HL-60/S4 (cell line): ENCODE measurements around the gene HS3ST2.

Experiments
- in situ Hi-C: fragments of 300-500 bp; cut with MboI; formaldehyde crosslinking; loops from 2 replicates; pipeline ENCODE4 v1.14.3; 2022; ENCODE audit warnings: low sequenced_read_pairs

The HS3ST2 gene

GRCh38 chr16:22929461-22929860 is 115.5 kb downstream of the HS3ST2 start:
- in situ Hi-C loops = loop anchor here (25.0 kb wide), 1 partner anchor 1242 kb away; no protein-coding TSS in a partner anchor

- in situ Hi-C loops = loop anchor here (25.0 kb wide), 1 partner anchor 1245 kb away; no protein-coding TSS in a partner anchor
These were observed 118.2 kb downstream of the HS3ST2 start for GRCh38 chr16:22932032-22932771.

GRCh38 chr16:22933173-22933572 is 119.2 kb downstream of the HS3ST2 start:
- in situ Hi-C loops = loop anchor here (25.0 kb wide), 1 partner anchor 1246 kb away; no protein-coding TSS in a partner anchor

GRCh38 chr16:22934786-22935185 is 120.8 kb downstream of the HS3ST2 start:
- in situ Hi-C loops = loop anchor here (25.0 kb wide), 1 partner anchor 1247 kb away; no protein-coding TSS in a partner anchor

GRCh38 chr16:22937169-22937568 is 123.2 kb downstream of the HS3ST2 start:
- in situ Hi-C loops = loop anchor here (25.0 kb wide), 1 partner anchor 1250 kb away; no protein-coding TSS in a partner anchor

- in situ Hi-C loops = loop anchor here (25.0 kb wide), 1 partner anchor 1251 kb away; no protein-coding TSS in a partner anchor
These were observed 124.7 kb downstream of the HS3ST2 start for GRCh38 chr16:22938647-22939046.

DNA sequence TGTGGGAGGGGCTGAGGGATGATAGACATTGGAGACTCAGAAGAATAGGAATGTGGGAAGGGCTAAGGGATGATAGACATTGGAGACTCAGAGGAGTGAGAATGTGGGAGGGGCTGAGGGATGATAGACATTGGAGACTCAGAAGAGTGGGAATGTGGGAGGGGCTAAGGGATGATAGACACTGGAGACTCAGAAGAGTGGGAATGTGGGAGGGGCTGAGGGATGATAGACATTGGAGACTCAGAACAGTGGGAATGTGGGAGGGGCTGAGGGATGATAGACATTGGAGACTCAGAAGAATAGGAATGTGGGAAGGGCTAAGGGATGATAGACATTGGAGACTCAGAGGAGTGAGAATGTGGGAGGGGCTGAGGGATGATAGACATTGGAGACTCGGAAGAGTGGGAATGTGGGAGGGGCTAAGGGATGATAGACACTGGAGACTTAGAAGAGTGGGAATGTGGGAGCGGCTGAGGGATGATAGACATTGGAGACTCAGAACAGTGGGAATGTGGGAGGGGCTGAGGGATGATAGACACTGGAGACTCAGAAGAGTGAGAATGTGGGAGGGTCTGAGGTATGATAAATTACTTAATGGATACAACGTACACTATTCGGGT is 125.9 kb downstream of the HS3ST2 start:
- in situ Hi-C loops = loop anchor here (25.0 kb wide), 1 partner anchor 1253 kb away; no protein-coding TSS in a partner anchor

DNA sequence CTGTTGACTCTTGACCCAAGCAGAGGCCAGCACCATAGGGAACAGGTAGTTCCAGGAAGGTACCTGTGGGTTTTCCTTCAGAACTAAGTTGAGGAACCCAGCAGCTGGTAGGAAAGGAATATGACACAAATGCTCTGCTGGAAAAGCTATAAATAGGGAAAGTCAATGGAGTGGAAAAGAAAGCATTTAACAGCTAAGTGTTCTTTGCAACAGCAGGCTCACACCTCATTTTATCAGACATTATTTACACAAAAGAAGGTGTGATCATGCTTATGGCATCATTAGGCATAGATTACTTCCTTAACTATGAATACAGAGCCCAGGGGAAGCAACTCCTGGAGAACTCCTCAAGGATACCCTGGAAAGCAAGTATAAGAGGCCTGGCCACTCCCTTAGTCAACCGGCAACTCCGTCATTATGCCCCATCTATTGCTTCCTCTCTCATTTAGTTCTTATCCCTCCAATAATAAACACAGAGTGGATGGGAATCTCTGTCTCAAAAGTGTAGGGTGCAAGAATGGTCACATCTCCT is 128.1 kb downstream of the HS3ST2 start:
- in situ Hi-C loops = loop anchor here (25.0 kb wide), 1 partner anchor 1255 kb away; no protein-coding TSS in a partner anchor

GRCh38 chr16:22942811-22943210 is 128.8 kb downstream of the HS3ST2 start:
- in situ Hi-C loops = loop anchor here (25.0 kb wide), 1 partner anchor 1256 kb away; no protein-coding TSS in a partner anchor

- in situ Hi-C loops = loop anchor here (25.0 kb wide), 1 partner anchor 1258 kb away; no protein-coding TSS in a partner anchor
These were observed 131.4 kb downstream of the HS3ST2 start for GRCh38 chr16:22945361-22945760.

GRCh38 chr16:22946433-22946832 is 132.5 kb downstream of the HS3ST2 start:
- in situ Hi-C loops = loop anchor here (25.0 kb wide), 1 partner anchor 1259 kb away; no protein-coding TSS in a partner anchor

DNA sequence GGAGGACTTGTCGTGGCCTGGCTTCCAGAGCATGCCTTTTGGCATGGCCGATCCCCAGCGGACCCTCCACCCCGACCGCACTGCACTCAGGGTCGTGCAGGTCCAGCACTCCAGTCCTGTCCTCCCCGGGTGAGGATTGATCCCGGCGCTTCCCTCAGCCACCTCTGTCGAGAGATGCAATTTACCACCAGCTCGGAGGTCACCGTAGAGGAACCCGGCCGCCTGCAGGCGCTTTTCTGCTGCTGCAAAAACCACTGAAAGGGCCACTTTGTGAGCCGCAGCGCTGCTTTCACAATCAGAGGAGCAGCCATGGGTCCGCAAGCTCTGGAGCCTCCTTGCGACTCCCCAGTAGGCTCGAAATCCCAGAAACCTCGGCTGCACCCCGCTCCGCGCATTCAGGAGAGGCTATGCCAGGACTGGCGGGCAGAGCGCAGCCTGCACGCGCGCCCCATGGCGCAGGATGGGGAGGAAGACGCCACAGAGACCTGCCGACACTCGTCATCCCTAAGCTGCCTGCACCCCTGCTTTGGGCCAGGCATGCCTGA is 134.2 kb downstream of the HS3ST2 start:
- in situ Hi-C loops = loop anchor here (25.0 kb wide), 1 partner anchor 1261 kb away; no protein-coding TSS in a partner anchor

DNA sequence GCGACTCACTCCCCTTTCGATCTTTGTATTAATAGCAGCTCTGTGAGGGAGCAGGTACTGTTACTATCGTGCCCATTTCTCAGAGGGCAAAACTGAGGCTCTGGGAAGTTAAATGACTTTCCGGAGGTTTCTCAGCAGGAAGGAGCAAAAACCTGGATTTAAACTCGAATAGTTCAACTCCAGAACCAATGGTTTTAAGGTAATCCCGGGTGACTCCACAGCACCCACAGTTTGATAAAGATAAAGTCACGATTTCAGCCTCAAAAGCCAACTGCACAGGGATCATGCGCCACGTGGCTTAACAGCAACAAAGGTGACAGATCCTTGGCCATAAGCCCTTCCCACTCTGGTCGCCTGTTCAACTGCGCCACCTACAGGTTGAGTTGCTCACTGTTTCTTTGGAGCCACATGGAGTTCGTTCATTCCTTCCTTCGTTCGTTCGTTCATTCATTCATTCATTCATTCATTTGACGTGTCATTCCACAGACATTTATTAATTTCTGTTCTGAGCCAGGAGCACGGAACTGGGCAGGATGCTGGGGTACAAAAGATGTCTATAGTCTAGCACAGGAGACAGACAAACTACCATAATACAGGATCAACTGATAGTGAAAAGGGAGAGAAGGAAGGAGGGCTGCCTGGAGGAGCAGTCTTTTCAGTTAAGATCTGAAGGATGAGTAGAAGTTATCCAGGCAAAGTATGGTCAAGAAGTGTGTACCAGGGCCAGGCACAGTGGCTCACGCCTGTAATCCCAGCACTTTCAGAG is 134.8 kb downstream of the HS3ST2 start:
- in situ Hi-C loops = loop anchor here (25.0 kb wide), 1 partner anchor 1261 kb away; no protein-coding TSS in a partner anchor

GRCh38 chr16:22955461-22956070 is 141.6 kb downstream of the HS3ST2 start:
- in situ Hi-C loops = no loop called here

- in situ Hi-C loops = no loop called here
These were observed 147.2 kb downstream of the HS3ST2 start for GRCh38 chr16:22961206-22961605.

DNA sequence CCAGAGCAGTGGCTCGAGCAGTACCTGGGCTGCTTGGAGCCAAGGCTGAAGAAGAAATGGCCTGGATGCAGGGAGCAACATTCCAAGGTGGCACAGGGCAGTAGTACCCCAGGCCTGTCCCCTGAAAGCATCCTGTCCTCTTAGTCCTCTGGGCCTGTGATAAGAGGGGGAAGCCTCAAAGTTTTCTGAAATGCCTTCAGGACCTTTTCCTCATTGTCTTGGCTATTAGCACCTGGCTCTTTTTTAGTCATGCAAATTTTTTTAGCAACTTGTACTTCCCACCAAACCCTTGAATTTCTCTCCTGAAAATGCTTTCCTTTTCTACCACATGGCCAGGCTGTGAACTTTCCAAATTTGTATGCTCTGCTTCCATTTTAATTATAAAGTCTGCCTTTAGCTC is 148.9 kb downstream of the HS3ST2 start:
- in situ Hi-C loops = no loop called here
